Heart left ventricle (tissue), 16 donors: Measurements from ENCODE around the gene UBE2QL1. TPM values are rescaled to one million over a fixed set of nuclear protein-coding genes. Genes with fewer than 3 reads are reported as not detected.

Source experiments
- ATAC-seq, 4 donors: fragments of 200-7000 bp; cut with Tn5 transposase; one replicate each; pipeline ENCODE4 v1.9.1; 2020 to 2022; ENCODE audit warnings: moderate library complexity in 4 of 4, mild to moderate bottlenecking in 3 of 4, moderate number of reproducible peaks in 1 of 4
- DNase-seq, 5 donors: peaks; one replicate each; pipeline ENCODE4 v3.0.0-alpha.2; 2020
- H3K27ac ChIP-seq, 12 donors: fragments of 200-600 bp; sonication (generic) in 4 of 12; one replicate each; pipeline versions ENCODE4 v1.5.0 to v1.8.0; 2016 to 2022; ENCODE audit warnings: mild to moderate bottlenecking in 2 of 12
- H3K27me3 ChIP-seq, 9 donors: fragments of 200-600 bp; sonication (generic) in 2 of 9; one replicate each; pipeline versions ENCODE4 v1.5.1 to v1.8.0; 2016 to 2022; ENCODE audit warnings: mild to moderate bottlenecking in 3 of 9
- H3K36me3 ChIP-seq, 9 donors: fragments of 200-600 bp; sonication (generic) in 2 of 9; one replicate each; pipeline versions ENCODE4 v1.5.0 to v1.8.0; 2018 to 2022; ENCODE audit warnings: mild to moderate bottlenecking in 2 of 9
- H3K4me1 ChIP-seq, 12 donors: fragments of 200-600 bp; sonication (generic) in 4 of 12; one replicate each; pipeline versions ENCODE4 v1.5.0 to v1.8.0; 2016 to 2022; ENCODE audit warnings: mild to moderate bottlenecking in 3 of 12
- H3K4me3 ChIP-seq, 12 donors: fragments of 200-600 bp; sonication (generic) in 4 of 12; one replicate each; pipeline versions ENCODE4 v1.5.0 to v1.8.0; 2017 to 2022; ENCODE audit warnings: mild to moderate bottlenecking in 9 of 12, moderate library complexity in 4 of 12
- H3K9me3 ChIP-seq, 12 donors: fragments of 200-600 bp; sonication (generic) in 4 of 12; one replicate each; pipeline versions ENCODE4 v1.5.0 to v1.8.0; 2016 to 2022; ENCODE audit warnings: mild to moderate bottlenecking in 1 of 12
- CTCF ChIP-seq, 12 donors: fragments of 200-600 bp; sonication (generic) in 4 of 12; IDR thresholded peaks; one replicate each; pipeline versions ENCODE4 v1.5.0 to v1.8.0; 2018 to 2022; ENCODE audit warnings: antibody characterized with exemption in 12 of 12, mild to moderate bottlenecking in 5 of 12
- POLR2A ChIP-seq, 2 donors: fragments of 450-650 bp; IDR thresholded peaks; one replicate each; pipeline ENCODE4 v1.6.1; 2017; ENCODE audit warnings: antibody characterized with exemption in 2 of 2, mild to moderate bottlenecking in 2 of 2, moderate library complexity in 2 of 2
- WGBS, 4 donors: extraction: QIAGEN DNeasy Blood & Tissue Kit in 2 of 4; methylation state at CpG; one replicate each; pipeline versions ENCODE4 v1.1.5 to v1.1.7; 2013 to 2018; 5-methylcytosine and 5-hydroxymethylcytosine counted together
- intact Hi-C, 10 donors: fragments of 100-400 bp; cut with DNase I; formaldehyde crosslinking; loops; one replicate each; pipeline versions ENCODE4 v1.11.1 to v1.14.2; 2022
- polyA plus RNA-seq, 2 donors: library from polyadenylated mRNA; stranded (reverse); fragments of 200-250 nt; gene quantifications; one replicate each; pipeline ENCODE4 v1.2.3, GENCODE V29; 2013
- total RNA-seq, 9 donors: library from RNA; depleted of rRNA in 2 of 9; stranded (reverse); fragments of >200 nt in 2 of 9; fragmentation: NEBNext Ultra II Directional in 3 of 9; extraction: Animal tissue kit (Norgen Biotek cat#: 25700) in 3 of 9; gene quantifications; one replicate each; pipeline versions ENCODE4 v1.1.0 to v1.2.4, GENCODE V29; 2016 to 2023
- donor health status: ischemic (EF 13 %, LVEDD 7.1; RV severe dilation, severe dysfunction).
- donor health status: healthy with polysubstance abuse.
- donor health status: DM: no; HTN: yes; CAD: no.
- donor health status: DM: no; HTN: no; CAD: no.
- donor health status: ischemic (EF 25% LVEDD 6.9; RV normal size, moderate dysfunction).
- donor health status: ischemic (EF 25% LVEDD 5.7; RV mildly dilated, moderate dysfunction).
- donor health status: healthy.
- donor health status: DM: yes; HTN: yes; CAD: no.
- donor health status: ischemic (EF 35%, LVEDD 5.7; RV mildly dilated, moderate dysfunction).
- donor health status: nonischemic (EF 11% LVEDD 7.7; RV severe dilation, severe dysfunction).
- donor health status: DM: yes; HTN: yes; CAD: no.
- donor health status: PGD.
- donor health status: ischemic (EF 29% LVEDD 5.4; RV normal size, mild dysfunction).
- donor health status: nonischemic (EF 23%, LVEDD 6.1; RV moderate dilation, normal function).

Gene UBE2QL1
- total and polyA plus RNA-seq, 11 donors: 9.8 to 32.0 (median 19.7) TPM

GRCh38 chr5:6542421-6543345 lies 94.0 kb downstream of the UBE2QL1 start:
- no peak for ATAC-seq
- 89 to 94% (median 92%) methylated on average over 12 of the region's 12 CpGs for WGBS, 4 donors
- no peaks in the 10 kb centered on the region for H3K36me3 ChIP-seq
- no peaks in the 10 kb centered on the region for H3K9me3 ChIP-seq
- H3K4me1 ChIP-seq: peaks cover 0 to 29% (median 0%) of the 10 kb centered on the region in 12 donors
- intact Hi-C loops: loop anchor here in 1 of 10 donors (10.0 kb wide), 1 partner anchor 168 kb away; the partner anchor contains the start of gene MED10
- H3K27me3 ChIP-seq: no peaks in the 10 kb centered on the region
- no peak overlapping the region for H3K4me3 ChIP-seq
- TF ChIP-seq CTCF (IDR thresholded peaks at IDR 0.05) (no peak), POLR2A (IDR thresholded peaks at IDR 0.05) (no peak)
- H3K27ac ChIP-seq: peak overlapping the region in 1 of 12 donors; percentile 33
- no peak for DNase-seq

- H3K4me1 ChIP-seq: peaks cover 0 to 29% (median 0%) of the 10 kb centered on the region in 12 donors
- ATAC-seq: no peak
- no peaks in the 10 kb centered on the region for H3K36me3 ChIP-seq
- H3K27ac ChIP-seq: no peak overlapping the region
- no peak for DNase-seq
- H3K27me3 ChIP-seq: no peaks in the 10 kb centered on the region
- intact Hi-C loops: loop anchor here in 1 of 10 donors (10.0 kb wide), 1 partner anchor 169 kb away; the partner anchor contains the start of gene MED10
- no peaks in the 10 kb centered on the region for H3K9me3 ChIP-seq
- WGBS, 4 donors: 77 to 86% (median 80%) methylated on average over 6 of the region's 6 CpGs
- no peak overlapping the region for H3K4me3 ChIP-seq
- TF ChIP-seq CTCF (IDR thresholded peaks at IDR 0.05): no peak
These were observed 94.7 kb downstream of the UBE2QL1 start for GRCh38 chr5:6543346-6543730.

GRCh38 chr5:6543830-6544560 lies 95.3 kb downstream of the UBE2QL1 start:
- intact Hi-C loops: loop anchor here in 1 of 10 donors (10.0 kb wide), 1 partner anchor 169 kb away; the partner anchor contains the start of gene MED10
- Histone ChIP-seq H3K9me3 (no peaks in the 10 kb centered on the region), H3K36me3 (no peaks in the 10 kb centered on the region), H3K4me3 (no peak overlapping the region), H3K4me1 (peaks cover 0 to 29% (median 0%) of the 10 kb centered on the region in 12 donors), H3K27ac (no peak overlapping the region), H3K27me3 (no peaks in the 10 kb centered on the region)
- no peak for ATAC-seq
- WGBS, 4 donors: 78 to 84% (median 81%) methylated on average over 11 to 12 of the region's 12 CpGs
- TF ChIP-seq POLR2A (IDR thresholded peaks at IDR 0.05) (no peak), CTCF (IDR thresholded peaks at IDR 0.05) (no peak)
- DNase-seq: no peak

Other genes starting within 250 kb of the UBE2QL1 start
- 10 to 100 TPM; 13.2 to 30.7 (median 23.1) TPM for gene MED10, start 70.3 kb upstream of the UBE2QL1 start, total RNA-seq
- 10 to 100 TPM; 23.9 to 51.9 TPM for gene MED10, start 70.3 kb upstream of the UBE2QL1 start, polyA plus RNA-seq
- 10 to 100 TPM; 25.1 to 42.6 (median 34.0) TPM for gene NSUN2, start 184.2 kb downstream of the UBE2QL1 start, total RNA-seq
- 10 to 100 TPM; 21.9 to 42.7 TPM for gene NSUN2, start 184.2 kb downstream of the UBE2QL1 start, polyA plus RNA-seq
- 1 to 10 TPM; 2.3 to 6.7 (median 4.0) TPM for gene SRD5A1, start 184.6 kb downstream of the UBE2QL1 start, total RNA-seq
- gene SRD5A1, start 184.6 kb downstream of the UBE2QL1 start, polyA plus RNA-seq: 1 to 10 TPM in 1 of 2 donors, under 1 TPM in 1; 0.80 to 3.1 TPM